Endothelial cell of umbilical vein (primary cell): ENCODE measurements around the gene SLC7A11. TPM values are rescaled to one million over a fixed set of nuclear protein-coding genes. Genes with fewer than 3 reads are reported as not detected.

ENCODE experiments used
- BruUV-seq: library from RNA; stranded (reverse); fragments of 400-500 nt; replicated peaks from 2 replicates; lab custom pipeline; 2021; lab: Mats Ljungman, UMichigan
- CTCF ChIA-PET: fragments of 300-600, 350-600 bp; sonication (Branson Sonifier 250); formaldehyde crosslinking; loops from one replicate; lab custom pipeline; 2021; ENCODE audit warnings: antibody characterized with exemption, inconsistent platforms; lab: Charles Lee
- POLR2A ChIA-PET: fragments of 300-600, 350-600 bp; sonication (Branson Sonifier 250); formaldehyde crosslinking; loops from one replicate; lab custom pipeline; 2021; ENCODE audit warnings: antibody characterized with exemption, inconsistent platforms; lab: Charles Lee
- DNase-seq: peaks from one replicate; pipeline ENCODE4 v3.0.0-alpha.2; 2011; ENCODE audit warnings: low read depth, low spot score
- FAIRE-seq: peaks from 2 replicates; lab custom pipeline; 2011; peaks lifted over from hg19 to GRCh38; lab: Jason Lieb, UNC
- H2AFZ ChIP-seq: 2 replicates; pipeline ENCODE4 v1.6.0; 2012; ENCODE audit warnings: low read depth, low read length, control low read depth, inconsistent platforms
- H3K27ac ChIP-seq: 2 replicates; pipeline ENCODE4 v1.5.1; 2011; ENCODE audit warnings: low read depth, mild to moderate bottlenecking, control low read depth, low read length, moderate library complexity; ENCODE audit not compliant: insufficient read depth
- H3K27me3 ChIP-seq, 2 experiments: 2 replicates each; pipeline versions ENCODE4 v1.6.0 to v1.6.1; 2011; ENCODE audit warnings: low read length in 2 of 2, mixed read lengths in 1 of 2; ENCODE audit not compliant: control insufficient read depth in 2 of 2, insufficient read depth in 2 of 2
- H3K36me3 ChIP-seq, 2 experiments: 2 replicates in 1 of 2; 3 replicates in 1 of 2; pipeline ENCODE4 v1.5.1; 2011; ENCODE audit warnings: low read length in 2 of 2, mild to moderate bottlenecking in 1 of 2, moderate library complexity in 1 of 2; ENCODE audit not compliant: control insufficient read depth in 2 of 2, insufficient read depth in 2 of 2; ENCODE audit errors: extremely low read depth in 1 of 2
- H3K4me1 ChIP-seq: 3 replicates; pipeline ENCODE4 v1.5.1; 2011; ENCODE audit warnings: mild to moderate bottlenecking, low read length; ENCODE audit not compliant: control insufficient read depth, insufficient read depth; ENCODE audit errors: extremely low read depth
- H3K4me2 ChIP-seq: 2 replicates; pipeline ENCODE4 v1.6.1; 2011; ENCODE audit warnings: low read length, control low read depth, mixed read lengths; ENCODE audit not compliant: insufficient read depth
- H3K4me3 ChIP-seq, 3 experiments: fragments of 200-600 bp in 1 of 3; sonication (generic), shearing (Covaris generic) in 1 of 3; replicated peaks in 1 of 3; 2 replicates each; pipeline ENCODE4 v1.5.1; 2011 to 2016; ENCODE audit warnings: control low read depth in 3 of 3, low read length in 3 of 3, mild to moderate bottlenecking in 2 of 3, inconsistent platforms in 1 of 3, low read depth in 1 of 3, moderate library complexity in 1 of 3; ENCODE audit not compliant: insufficient read depth in 1 of 3
- H3K79me2 ChIP-seq: 2 replicates; pipeline ENCODE4 v1.6.0; 2012; ENCODE audit warnings: low read length, inconsistent platforms; ENCODE audit not compliant: control insufficient read depth, insufficient read depth
- H3K9ac ChIP-seq: replicated peaks from 2 replicates; pipeline ENCODE3; 2011; ENCODE audit warnings: low read length, control low read depth; ENCODE audit not compliant: insufficient read depth; ENCODE audit errors: extremely low read depth
- H3K9me1 ChIP-seq: replicated peaks from 3 replicates; pipeline ENCODE4 v1.6.0; 2011; ENCODE audit warnings: mild to moderate bottlenecking, low read length; ENCODE audit not compliant: control insufficient read depth, insufficient read depth; ENCODE audit errors: extremely low read depth
- H3K9me3 ChIP-seq: replicated peaks from 2 replicates; pipeline ENCODE4 v1.5.1; 2012; ENCODE audit warnings: low read length, inconsistent platforms; ENCODE audit not compliant: control insufficient read depth, insufficient read depth
- H4K20me1 ChIP-seq: replicated peaks from 2 replicates; pipeline ENCODE3; 2011; ENCODE audit warnings: mild to moderate bottlenecking, low read length; ENCODE audit not compliant: control insufficient read depth, insufficient read depth; ENCODE audit errors: extremely low read depth
- EZH2 ChIP-seq: IDR thresholded peaks from 2 replicates; pipeline ENCODE4 v1.6.1; 2012; ENCODE audit warnings: borderline replicate concordance, low read depth, mild to moderate bottlenecking, moderate library complexity, low read length, inconsistent platforms; ENCODE audit not compliant: severe bottlenecking
- FOS ChIP-seq: IDR thresholded peaks from 2 replicates; pipeline ENCODE4 v1.6.1; 2011; ENCODE audit warnings: mild to moderate bottlenecking, low read length, moderate library complexity, borderline replicate concordance; ENCODE audit not compliant: insufficient read depth
- GATA2 ChIP-seq: IDR thresholded peaks from 2 replicates; pipeline ENCODE4 v1.7.0; 2011; ENCODE audit warnings: low read depth, mild to moderate bottlenecking, moderate library complexity, mixed read lengths, low read length; ENCODE audit not compliant: insufficient read length, insufficient read depth
- JUN ChIP-seq: IDR thresholded peaks from 2 replicates; pipeline ENCODE4 v1.6.1; 2011; ENCODE audit warnings: borderline replicate concordance, low read depth; ENCODE audit not compliant: insufficient read length, insufficient read depth
- MYC ChIP-seq: IDR thresholded peaks from one replicate; pipeline ENCODE4 v1.6.1; 2011; ENCODE audit warnings: mild to moderate bottlenecking, low read depth, low read length
- POLR2A ChIP-seq: IDR thresholded peaks from 2 replicates; pipeline ENCODE4 v1.6.1; 2012; ENCODE audit warnings: low read depth, mild to moderate bottlenecking, control low read depth, low read length
- POLR2AphosphoS5 ChIP-seq: IDR thresholded peaks from 2 replicates; pipeline ENCODE4 v1.6.1; 2012; ENCODE audit warnings: low read depth, mild to moderate bottlenecking, control low read depth, low read length, moderate library complexity; ENCODE audit not compliant: insufficient read depth
- dilution Hi-C: fragments of 300-500 bp; cut with MboI; formaldehyde crosslinking; loops from one replicate; pipeline ENCODE4 v1.15.0; 2019; ENCODE audit warnings: low sequenced_read_pairs; ENCODE audit not compliant: extremely low pct_ligation_motif_present
- intact Hi-C: fragments of 100-400 bp; cut with micrococcal nuclease; formaldehyde crosslinking; loops from one replicate; pipeline ENCODE4 v1.10.0; 2022
- polyA plus RNA-seq, 4 experiments: library from polyadenylated mRNA; depleted of rRNA in 3 of 4; stranded (reverse) in 3 of 4; unstranded in 1 of 4; fragments of >200 nt; gene quantifications; 2 replicates each; pipeline versions ENCODE4 v1.2.1 to v1.2.3, GENCODE V29; 2011 to 2012; ENCODE audit warnings: missing spikeins in 1 of 4
- total RNA-seq: library from RNA; stranded (reverse); gene quantifications from 2 replicates; pipeline ENCODE4 v1.2.3, GENCODE V29; 2021
- TF ChIP-seq, protein P1 (sequence below), 2 donors: IDR thresholded peaks; 1 replicate in 1 of 2; 2 replicates in 1 of 2; pipeline ENCODE4 v1.5.1; 2011; ENCODE audit warnings: low read length in 2 of 2, mild to moderate bottlenecking in 2 of 2, moderate library complexity in 2 of 2, control low read depth in 1 of 2, inconsistent platforms in 1 of 2, low read depth in 1 of 2; ENCODE audit not compliant: insufficient read depth in 1 of 2; ENCODE audit errors: extremely low read depth in 1 of 2
- TF ChIP-seq, protein P2 (sequence below): IDR thresholded peaks from 2 replicates; pipeline ENCODE4 v1.6.1; 2011; ENCODE audit not compliant: insufficient read depth, insufficient read length

Gene SLC7A11
- total and polyA plus RNA-seq, 2 donors (not counting 3 experiments of a cell fraction or from before 2014, with no cell fraction given): 28.4 to 82.7 TPM

DNA sequence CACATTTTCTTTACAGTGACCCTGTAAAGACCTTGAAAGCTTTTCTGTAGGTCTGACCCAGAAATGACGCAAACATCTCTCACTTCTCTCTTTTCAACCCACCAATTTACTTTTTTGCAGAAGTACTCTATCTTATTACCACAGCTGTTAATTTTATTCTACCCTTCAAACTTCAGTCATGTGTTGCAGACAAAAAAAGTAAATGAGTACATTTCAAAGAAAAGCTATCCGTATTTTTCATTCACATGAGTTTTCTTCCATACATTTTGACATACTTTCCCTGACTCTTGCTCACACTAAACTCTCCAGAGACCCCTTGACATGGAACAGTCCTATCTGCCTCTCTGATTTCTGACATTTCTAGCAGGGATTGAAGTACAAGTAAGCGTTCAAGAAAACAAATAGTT is 51.7 kb downstream of the SLC7A11 start:
- peaks cover 21% of the 10 kb centered on the region for H3K4me1 ChIP-seq
- H4K20me1 ChIP-seq: no peaks in the 10 kb centered on the region
- H3K27ac ChIP-seq: no peak overlapping the region
- H3K9ac ChIP-seq: no peak overlapping the region
- no peaks in the 10 kb centered on the region for H3K27me3 ChIP-seq
- no peaks in the 10 kb centered on the region for H3K9me1 ChIP-seq
- peaks cover 69% of the 10 kb centered on the region for H3K79me2 ChIP-seq
- no TSS peak for BruUV-seq
- peaks cover 0 to 6% of the 10 kb centered on the region in 2 experiments for H3K36me3 ChIP-seq
- DNase-seq (no peak), FAIRE-seq (no peak)
- TF ChIP-seq, protein P1, sequence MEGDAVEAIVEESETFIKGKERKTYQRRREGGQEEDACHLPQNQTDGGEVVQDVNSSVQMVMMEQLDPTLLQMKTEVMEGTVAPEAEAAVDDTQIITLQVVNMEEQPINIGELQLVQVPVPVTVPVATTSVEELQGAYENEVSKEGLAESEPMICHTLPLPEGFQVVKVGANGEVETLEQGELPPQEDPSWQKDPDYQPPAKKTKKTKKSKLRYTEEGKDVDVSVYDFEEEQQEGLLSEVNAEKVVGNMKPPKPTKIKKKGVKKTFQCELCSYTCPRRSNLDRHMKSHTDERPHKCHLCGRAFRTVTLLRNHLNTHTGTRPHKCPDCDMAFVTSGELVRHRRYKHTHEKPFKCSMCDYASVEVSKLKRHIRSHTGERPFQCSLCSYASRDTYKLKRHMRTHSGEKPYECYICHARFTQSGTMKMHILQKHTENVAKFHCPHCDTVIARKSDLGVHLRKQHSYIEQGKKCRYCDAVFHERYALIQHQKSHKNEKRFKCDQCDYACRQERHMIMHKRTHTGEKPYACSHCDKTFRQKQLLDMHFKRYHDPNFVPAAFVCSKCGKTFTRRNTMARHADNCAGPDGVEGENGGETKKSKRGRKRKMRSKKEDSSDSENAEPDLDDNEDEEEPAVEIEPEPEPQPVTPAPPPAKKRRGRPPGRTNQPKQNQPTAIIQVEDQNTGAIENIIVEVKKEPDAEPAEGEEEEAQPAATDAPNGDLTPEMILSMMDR (IDR thresholded peaks at IDR 0.05; ENCODE audit: extremely low read depth in 1 of 2, insufficient read depth in 1 of 2, low read depth in 1 of 2, low read length in 2 of 2): no peak
- TF ChIP-seq, protein P2, sequence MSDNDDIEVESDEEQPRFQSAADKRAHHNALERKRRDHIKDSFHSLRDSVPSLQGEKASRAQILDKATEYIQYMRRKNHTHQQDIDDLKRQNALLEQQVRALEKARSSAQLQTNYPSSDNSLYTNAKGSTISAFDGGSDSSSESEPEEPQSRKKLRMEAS: no peak
- TF ChIP-seq FOS: no peak
- no peak for TF ChIP-seq POLR2A
- TF ChIP-seq MYC: no peak
- no peak for TF ChIP-seq JUN
- no peak for TF ChIP-seq GATA2
- TF ChIP-seq POLR2AphosphoS5: no peak
- TF ChIP-seq EZH2: no peak
- intact Hi-C loops (no loop called here), dilution Hi-C loops (no loop called here)
- no peak overlapping the region for H2AFZ ChIP-seq
- H3K4me2 ChIP-seq: no peak overlapping the region
- H3K9me3 ChIP-seq: no peaks in the 10 kb centered on the region
- ChIA-PET CTCF (interaction anchor here (1.3 kb wide), 1 partner anchor 9 kb away, joined by 3 read pairs; no protein-coding TSS in a partner anchor), POLR2A (no interaction called here)
- H3K4me3 ChIP-seq: no peak overlapping the region
